Stimulated activated CD4-positive, alpha-beta T cell treated with anti-CD3 and anti-CD28 coated beads, Interleukin-1b, Interleukin-23, amount 100 ng/mL, for 24 hours (primary cell): ENCODE data around the gene GUCA2B.

ENCODE experiments used
- DNase-seq, 4 experiments: peaks; one replicate each; pipeline ENCODE4 v3.0.0-alpha.2; 2020; ENCODE audit warnings: low read depth in 4 of 4, low spot score in 1 of 4

Gene GUCA2B

DNA sequence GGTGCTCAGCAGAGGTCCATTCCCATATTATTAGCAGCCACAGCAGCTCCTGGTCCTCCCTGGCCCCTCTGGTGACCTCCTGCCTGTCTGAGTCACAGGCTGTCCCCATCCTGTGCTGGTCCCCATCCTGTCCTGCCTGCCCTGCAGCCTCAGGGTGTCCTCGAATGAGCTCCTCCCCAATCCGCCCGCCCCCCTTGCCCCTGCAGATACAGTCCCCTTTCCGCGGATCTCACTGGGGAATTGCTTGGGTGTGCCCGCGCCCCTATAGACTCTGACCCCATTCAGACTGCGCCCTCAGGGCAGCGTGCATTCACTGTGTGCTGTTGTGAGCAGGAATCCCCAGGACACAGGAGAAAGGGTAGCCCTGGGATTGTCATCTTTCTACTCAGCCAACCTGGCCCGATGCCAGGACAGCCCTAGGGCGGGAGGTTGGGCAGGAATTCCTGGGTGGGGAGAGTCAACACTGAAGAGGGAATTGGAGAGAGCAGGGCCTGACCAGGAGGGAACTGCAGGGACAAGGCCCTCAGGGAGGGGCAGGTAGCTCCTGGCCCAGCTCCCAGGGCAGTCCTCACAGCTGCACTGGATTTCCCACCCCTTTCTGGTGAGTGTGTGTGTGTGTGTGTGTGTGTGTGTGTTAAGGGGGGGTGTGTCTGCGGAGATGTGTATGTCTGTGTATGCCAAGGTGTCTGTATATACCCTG, 12.5 kb downstream of the GUCA2B start:
- DNase-seq: no peak

DNA sequence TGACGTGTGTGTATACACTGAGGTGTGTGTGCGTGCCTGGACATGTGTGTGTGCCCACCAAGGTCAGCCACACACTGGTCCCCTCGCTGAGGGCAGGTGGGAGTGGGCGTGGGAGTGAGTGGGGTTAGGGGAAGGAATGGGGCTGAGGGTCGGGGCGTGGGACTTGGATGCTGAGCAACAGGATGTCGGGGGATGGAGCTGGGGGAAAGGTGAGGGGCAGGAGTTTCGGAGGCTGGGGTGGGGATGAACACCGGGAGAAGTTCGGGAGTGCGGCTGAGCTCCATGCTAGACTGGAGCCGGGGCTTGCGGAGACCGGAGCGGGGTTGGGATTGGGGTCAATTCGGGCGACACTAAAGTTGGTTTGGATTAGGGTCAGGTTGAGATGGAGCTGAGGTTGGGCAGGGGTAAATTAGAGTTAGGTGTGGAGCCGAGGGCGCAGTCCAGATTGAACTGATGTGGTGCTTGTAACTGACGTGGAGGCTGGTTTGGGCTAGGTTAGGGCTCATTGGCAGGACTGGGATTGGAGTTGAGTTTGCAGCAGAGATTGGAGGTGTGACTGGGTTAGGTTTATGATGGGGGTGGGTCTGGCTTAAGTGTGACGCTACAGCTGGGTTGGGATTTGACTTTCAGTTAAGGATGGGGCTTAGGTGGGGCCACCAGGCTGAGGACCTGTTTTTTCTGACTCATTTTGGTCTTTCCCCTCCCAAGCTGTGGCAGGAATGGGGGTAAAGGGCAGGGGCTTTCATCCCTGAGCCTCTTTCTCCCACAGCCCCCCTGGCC, 14.6 kb downstream of the GUCA2B start:
- no peak for DNase-seq

DNA sequence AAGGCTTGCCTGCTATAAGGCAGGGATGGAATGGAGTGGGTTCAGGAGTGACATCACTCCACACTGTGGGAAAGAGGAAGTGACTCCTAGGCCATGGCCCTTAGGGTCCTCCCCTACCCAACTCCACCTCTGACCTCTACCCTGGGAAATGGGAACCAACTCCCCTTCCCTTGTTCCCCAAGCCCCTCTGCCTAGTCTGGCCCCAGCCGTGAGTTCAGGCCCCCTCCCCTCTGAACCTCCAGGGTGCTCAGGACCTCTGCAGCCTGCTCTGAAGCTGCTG, 15.1 kb downstream of the GUCA2B start:
- DNase-seq: no peak

DNA sequence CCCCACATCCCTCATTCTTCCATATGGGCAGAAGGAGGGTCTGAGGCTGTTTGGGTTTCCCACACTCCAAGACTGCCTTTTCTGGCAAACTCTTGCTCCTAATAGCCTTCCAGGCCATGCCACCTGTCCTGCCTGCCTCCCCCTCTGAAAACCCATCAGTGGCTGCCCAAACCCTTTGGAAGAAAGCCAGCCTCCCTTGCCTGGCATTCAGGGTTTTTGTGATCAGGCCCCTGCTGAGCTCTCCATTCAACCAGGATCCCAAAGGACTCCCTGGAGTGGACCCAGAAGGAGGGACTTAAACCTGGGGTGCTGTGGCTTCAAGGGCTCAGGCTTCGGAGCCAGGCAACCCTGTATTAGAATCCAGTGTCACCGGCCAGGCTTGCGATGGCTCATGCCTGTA, 15.6 kb downstream of the GUCA2B start:
- DNase-seq: no peak

DNA sequence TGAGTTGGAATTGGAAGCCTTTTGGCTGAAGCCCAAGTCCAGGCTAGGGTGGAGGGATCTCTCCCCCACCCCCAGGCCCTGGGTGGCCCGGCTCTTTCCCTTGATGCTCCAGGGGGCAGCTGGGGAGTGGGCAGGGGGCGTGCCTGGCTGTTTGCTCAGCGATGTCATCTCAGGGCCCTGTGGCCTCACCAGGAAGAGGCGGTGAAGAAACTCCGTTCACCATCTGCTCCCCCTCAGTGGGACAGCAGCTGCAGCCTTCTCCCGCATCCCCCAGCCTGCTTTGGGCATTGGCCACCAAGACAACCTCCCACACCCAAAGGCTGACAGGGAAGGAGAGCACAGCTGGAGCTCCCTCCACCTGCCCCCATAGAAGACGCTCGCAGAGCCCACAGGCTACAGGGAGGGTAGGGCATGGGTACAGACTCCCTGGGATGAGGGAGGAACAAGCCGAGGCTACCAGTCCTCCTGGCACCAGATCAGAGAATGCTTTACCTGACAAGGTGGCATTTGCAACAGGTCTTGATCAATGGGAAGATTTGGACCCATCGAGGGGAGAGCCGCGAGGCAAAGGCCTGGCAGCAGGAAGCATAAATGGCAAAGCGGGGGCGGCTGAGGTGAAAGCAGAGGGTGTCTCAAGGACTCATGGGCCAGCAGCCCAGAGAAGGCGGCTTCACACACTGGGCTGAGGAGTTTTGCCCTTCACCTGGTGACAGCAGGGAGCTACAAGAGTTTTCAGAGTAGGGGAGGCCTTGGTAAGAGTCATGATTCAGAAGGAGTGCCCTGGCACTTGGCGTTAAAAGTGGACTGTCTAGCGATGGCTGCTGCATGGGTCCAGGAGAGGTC, 17.8 kb downstream of the GUCA2B start:
- no peak for DNase-seq

GRCh38 chr1:42171679-42172266, 18.6 kb downstream of the GUCA2B start:
- no peak for DNase-seq

DNA sequence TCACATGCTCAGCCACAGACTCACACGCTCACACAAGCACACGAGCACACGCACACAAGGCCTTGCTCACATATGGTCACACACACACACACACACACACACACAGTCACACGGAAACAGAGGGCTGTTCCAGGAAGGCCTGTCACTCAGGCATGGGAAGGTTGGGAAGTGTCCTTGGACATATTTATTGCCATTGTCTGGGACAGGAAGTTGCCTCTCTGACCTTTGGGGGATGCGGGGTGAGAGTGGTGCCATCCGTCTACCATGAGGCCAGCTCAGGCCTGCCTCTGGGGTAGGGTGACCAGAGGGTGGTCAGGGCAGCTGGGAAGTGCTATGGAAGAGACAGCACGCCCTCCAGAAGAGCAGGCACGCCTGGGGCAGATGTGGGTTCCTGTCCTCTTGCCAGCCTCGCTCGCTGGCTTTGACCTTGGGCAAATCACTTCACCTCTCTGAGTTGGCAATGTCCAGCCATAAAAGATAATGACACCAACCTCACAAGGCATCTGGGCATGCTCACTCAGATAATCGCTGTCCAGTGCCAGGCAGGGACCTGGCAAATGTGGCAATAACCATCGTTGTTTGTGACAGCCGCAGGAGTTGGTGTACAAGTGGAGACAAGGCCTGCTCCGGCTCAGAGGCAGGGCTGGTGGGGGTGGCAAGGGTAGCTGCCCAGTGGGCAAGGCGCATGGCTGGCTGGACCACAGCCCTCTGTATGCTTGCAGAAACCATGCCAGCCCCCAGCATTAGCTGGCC, 19.3 kb downstream of the GUCA2B start:
- DNase-seq: no peak

DNA sequence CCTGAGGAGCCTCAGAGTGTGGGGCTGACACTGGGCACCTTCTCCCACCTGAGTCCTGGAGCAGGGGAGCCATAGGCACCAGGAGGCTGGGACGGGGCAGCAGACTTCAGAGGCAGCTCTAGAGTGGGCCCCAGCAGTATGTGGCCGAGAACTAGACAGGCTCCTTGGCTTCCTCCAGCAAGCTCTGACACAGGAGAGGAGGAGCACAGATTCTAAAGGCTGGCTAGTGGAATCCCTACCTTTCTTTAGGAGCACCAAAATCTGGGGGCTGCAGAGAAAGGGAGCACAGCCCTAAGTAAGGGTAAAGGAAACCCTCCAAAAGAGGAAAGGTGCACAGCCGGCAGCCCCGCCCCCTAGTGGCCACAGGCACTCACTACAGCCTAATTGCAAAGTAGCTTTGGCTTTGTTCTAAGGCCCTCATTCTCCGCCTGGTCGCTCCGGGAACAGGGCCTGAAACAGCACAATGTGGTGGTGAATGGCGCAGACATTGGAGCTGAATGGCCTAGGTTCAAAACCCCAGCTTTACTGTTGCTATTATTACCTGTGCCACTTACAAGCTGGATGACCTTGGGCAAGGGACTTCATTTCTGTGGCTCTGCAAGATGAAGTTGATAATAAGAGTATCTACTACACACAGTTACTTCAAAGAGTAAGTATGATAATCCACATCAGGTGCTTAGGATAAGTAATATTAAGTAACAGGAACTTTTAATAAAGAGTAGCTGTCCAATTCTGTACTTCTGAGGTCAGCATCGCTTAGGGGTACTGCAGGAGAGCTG, 20.1 kb downstream of the GUCA2B start:
- DNase-seq: peak; percentile 42 to 58 (median 51)

- no peak for DNase-seq
Observed at GRCh38 chr1:42173961-42174735, 20.9 kb downstream of the GUCA2B start.

DNA sequence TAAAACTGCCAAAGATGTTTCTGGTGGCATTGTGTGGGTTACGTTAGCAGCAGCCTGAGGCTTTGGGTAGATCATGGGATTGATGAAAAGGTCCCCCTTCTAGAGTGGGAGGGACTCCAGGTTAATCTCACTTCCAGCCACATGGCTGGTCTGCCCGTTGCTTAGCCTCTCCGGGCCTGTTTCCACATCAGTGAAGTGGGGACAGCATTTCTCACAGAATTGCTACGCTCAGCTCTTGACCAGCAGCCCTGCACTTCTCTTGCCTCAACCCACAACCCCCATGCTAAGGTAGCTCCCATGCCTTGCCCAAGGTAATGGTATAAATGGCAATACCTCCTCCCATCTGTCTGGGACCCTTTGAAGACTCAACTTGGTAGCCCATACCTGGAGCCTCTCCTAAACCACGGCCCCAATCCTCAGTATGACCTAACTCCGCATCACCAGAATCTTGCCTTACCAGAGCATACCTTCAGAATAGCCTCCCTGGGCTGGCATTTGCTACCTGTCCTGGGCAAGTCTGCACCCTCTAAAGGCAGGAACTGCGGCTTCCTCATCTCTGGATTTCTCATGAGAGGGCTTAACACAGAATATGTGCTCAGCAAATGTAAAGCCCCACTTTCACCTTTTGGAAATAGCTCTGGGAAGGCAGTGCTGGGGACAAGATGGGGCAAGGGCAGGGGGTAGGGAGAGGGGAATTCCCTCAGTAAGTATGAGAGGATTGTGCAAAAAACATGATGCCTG, 22.3 kb downstream of the GUCA2B start:
- no peak for DNase-seq

- no peak for DNase-seq
Observed at GRCh38 chr1:42176902-42177519, 23.8 kb downstream of the GUCA2B start.

- DNase-seq: no peak
Observed at GRCh38 chr1:42177541-42177981, 24.4 kb downstream of the GUCA2B start.

DNA sequence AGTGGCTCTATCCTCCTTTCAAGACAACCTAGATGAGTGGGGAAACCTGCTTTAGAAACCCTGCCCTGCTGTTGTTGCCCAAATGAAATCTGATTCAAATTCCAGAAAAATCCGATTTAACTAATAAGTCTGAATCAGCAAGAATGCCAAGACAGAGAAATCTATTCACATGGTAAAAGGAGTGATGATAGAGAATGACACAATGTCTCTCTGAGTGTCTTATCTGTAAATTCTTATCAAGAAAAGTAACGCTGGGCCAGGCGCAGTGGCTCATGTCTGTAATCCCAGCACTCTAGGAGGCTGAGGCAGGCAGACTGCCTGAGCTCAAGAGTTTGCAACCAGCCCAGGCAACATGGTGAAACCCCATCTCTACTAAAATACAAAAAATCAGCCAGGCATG, 25.0 kb downstream of the GUCA2B start:
- no peak for DNase-seq

DNA sequence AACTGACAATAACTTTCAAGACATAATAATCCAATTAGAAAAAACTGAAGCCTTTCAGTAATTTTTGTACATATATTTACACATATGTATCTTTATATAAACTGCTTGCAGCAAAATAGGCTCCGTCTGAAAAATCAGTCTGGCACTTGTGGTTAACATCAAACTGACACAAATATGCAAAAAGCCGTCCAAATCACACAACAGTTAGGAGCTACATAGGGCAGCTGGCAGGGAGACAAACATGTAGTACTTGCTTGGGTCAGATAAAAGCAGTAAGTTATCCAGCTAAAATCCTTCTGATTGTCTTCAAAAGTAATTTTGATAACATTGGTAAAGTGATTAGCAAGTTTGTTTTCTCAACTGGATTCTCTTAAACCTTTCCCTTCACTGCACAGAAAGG, 26.1 kb downstream of the GUCA2B start:
- no peak for DNase-seq

DNA sequence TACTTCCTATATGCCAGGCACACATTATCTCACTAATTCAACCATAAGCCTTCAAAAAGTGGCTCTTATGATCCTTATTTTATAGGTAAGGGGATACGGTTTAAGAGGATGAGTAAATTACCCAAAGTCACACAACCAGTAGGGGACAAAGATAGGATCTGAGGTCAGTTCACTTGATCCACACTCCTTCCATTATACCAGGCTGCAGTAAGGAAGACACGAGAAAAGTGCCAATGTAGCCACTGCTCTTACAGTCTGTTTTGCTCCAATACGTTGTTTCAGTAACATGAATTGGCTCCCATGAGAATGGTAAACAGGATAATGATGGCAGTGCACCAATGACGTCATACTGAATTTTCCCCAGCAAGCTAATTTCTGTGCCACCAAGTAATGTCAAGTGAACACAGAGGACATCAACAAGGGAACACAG, 26.7 kb downstream of the GUCA2B start:
- no peak for DNase-seq

GRCh38 chr1:42181687-42182086, 28.5 kb downstream of the GUCA2B start:
- no peak for DNase-seq

- no peak for DNase-seq
Observed at GRCh38 chr1:42183210-42183956, 30.2 kb downstream of the GUCA2B start.

DNA sequence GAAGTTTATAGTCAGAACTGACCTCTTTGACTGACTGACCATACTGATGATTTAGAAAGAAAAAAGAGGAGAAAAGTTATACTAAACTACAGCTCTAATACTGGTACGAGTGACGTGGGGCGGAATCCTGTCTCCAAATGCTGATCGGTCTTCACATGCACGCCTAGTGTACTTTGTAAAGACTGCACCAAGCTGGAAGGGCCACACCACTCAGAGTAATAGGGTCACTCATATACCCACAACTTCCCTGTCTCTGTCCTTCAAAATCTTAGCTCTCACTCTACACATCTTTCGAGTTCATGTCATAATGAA, 30.7 kb downstream of the GUCA2B start:
- DNase-seq: no peak
